Activated naive CD8-positive, alpha-beta T cell treated with anti-CD3 and anti-CD28 coated beads, Interleukin-2, amount 50 U/mL, for 24 hours (primary cell): ENCODE results near the gene LRRC14B.
"Not testable (repeated sequence)": the region's sequence is repeated elsewhere in the genome, so short reads cannot be mapped to it uniquely, and the experiment has no call there.

Source experiments
- ATAC-seq: fragments of 150-1000 bp; cut with Tn5 transposase; one replicate; pipeline ENCODE4 v1.10.0; 2021
- DNase-seq: peaks from one replicate; pipeline ENCODE4 v3.0.0; 2021
- H3K27ac Mint-ChIP-seq: one replicate; pipeline ENCODE4 v1.8.0; 2021; ENCODE audit warnings: mild to moderate bottlenecking, mixed read lengths
- H3K27me3 Mint-ChIP-seq: one replicate; pipeline ENCODE4 v1.8.0; 2021; ENCODE audit warnings: mixed read lengths
- H3K36me3 Mint-ChIP-seq: one replicate; pipeline ENCODE4 v1.8.0; 2021; ENCODE audit warnings: low read depth, mixed read lengths
- H3K4me1 Mint-ChIP-seq: one replicate; pipeline ENCODE4 v1.8.0; 2021; ENCODE audit warnings: mixed read lengths
- H3K4me3 Mint-ChIP-seq: one replicate; pipeline ENCODE4 v1.8.0; 2021; ENCODE audit warnings: mild to moderate bottlenecking, moderate library complexity, mixed read lengths
- H3K9me3 Mint-ChIP-seq: one replicate; pipeline ENCODE4 v1.8.0; 2021; ENCODE audit warnings: mixed read lengths

LRRC14B gene

DNA sequence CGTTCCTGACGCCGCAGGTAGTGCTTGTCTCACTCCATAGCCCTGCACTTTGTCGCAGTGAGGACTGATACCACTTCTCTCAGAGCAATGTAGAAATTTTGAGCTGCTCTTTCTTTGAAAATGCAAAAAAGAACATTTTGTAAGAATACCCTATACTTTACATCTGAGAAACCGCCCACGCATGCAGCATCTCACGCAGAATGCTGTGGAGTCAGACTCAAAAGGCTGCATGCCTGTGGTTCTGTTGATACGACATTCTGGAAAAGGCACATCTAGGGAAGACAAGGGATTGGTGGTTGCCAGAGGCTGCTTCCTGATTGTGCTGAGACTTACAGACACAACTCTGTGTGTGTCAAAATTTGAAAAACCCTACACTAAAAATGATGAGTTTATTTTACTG is 46.6 kb downstream of the LRRC14B start:
- ATAC-seq, H3K4me1 Mint-ChIP-seq: not testable (repeated sequence)
- H3K36me3 Mint-ChIP-seq = peaks cover 41% of the 10 kb centered on the region

GRCh38 chr5:240550-240949 is 49.3 kb downstream of the LRRC14B start:
- not testable (repeated sequence) for ATAC-seq, H3K27ac Mint-ChIP-seq, H3K9me3 Mint-ChIP-seq, DNase-seq, H3K27me3 Mint-ChIP-seq, H3K4me1 Mint-ChIP-seq, H3K4me3 Mint-ChIP-seq
- peaks cover 27% of the 10 kb centered on the region for H3K36me3 Mint-ChIP-seq

More for the DNA sequence above, 46.6 kb downstream of the LRRC14B start:
- not testable (repeated sequence) for H3K9me3 Mint-ChIP-seq, H3K27ac Mint-ChIP-seq, DNase-seq, H3K4me3 Mint-ChIP-seq, H3K27me3 Mint-ChIP-seq

DNA sequence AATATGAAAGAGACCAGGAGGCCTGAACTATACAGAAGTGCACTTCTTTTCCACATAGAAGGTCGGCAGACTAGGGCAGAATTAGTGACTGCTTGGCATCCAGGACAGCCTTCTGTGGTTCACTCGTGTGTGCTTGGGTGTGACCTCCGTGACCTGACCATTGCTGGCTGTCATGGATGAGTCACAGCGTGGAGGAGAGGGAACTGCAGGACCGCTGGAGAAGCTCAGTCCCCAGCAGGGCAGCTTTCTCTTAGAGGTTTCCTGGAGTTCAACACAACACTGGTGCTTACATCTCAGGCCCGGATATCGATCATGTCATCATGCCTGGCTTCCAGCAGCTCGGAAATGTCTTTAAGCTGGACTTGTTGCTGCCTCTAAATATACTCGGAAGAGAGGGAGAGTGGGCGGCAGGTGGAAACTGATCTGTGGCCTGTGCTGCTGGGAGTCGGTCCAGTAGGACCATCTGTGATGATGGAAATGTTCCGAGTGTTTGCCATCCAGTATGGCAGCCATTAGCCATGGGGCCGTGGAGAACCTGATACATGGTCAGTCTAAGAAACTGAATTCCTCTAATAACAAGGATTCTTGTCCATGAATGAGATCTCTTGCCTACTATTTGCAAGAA is 49.9 kb downstream of the LRRC14B start:
- not testable (repeated sequence) for H3K4me3 Mint-ChIP-seq
- H3K36me3 Mint-ChIP-seq = peaks cover 29% of the 10 kb centered on the region

GRCh38 chr5:243683-244367 is 52.5 kb downstream of the LRRC14B start:
- ATAC-seq, H3K27ac Mint-ChIP-seq, DNase-seq, H3K9me3 Mint-ChIP-seq, H3K4me3 Mint-ChIP-seq, H3K4me1 Mint-ChIP-seq, H3K27me3 Mint-ChIP-seq: not testable (repeated sequence)
- peaks cover 49% of the 10 kb centered on the region for H3K36me3 Mint-ChIP-seq

More for the DNA sequence above, 49.9 kb downstream of the LRRC14B start:
- ATAC-seq, DNase-seq, H3K27ac Mint-ChIP-seq, H3K9me3 Mint-ChIP-seq, H3K27me3 Mint-ChIP-seq, H3K4me1 Mint-ChIP-seq: not testable (repeated sequence)

DNA sequence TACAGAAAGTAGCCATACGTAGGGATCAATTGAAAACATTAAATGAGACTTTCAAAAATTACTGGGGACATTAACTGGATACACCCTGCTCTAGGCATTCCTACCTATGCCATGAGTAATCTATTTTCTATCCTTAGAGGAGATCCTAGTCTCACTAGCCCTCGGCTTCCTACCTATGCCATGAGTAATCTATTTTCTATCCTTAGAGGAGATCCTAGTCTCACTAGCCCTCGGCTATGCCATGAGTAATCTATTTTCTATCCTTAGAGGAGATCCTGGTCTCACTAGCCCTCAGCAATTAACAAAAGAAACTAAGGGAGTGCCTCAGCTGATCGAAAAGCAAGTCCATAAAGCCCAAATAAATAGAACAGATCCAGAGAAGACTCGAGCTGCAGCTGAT is 54.4 kb downstream of the LRRC14B start:
- not testable (repeated sequence) for H3K27me3 Mint-ChIP-seq, H3K9me3 Mint-ChIP-seq, DNase-seq, H3K4me1 Mint-ChIP-seq, H3K27ac Mint-ChIP-seq, ATAC-seq, H3K4me3 Mint-ChIP-seq
- H3K36me3 Mint-ChIP-seq = peaks cover 50% of the 10 kb centered on the region
